ENCODE data around the gene ZNF101. TPM values are rescaled to one million over a fixed set of nuclear protein-coding genes. Genes with fewer than 3 reads are reported as not detected.

ZNF101 gene
- total RNA-seq, 4 donors from 2014 or later = 5.5 to 8.2 (median 6.5) TPM

GRCh38 chr19:19637186-19637522, 31.5 kb upstream of the ZNF101 start:
- TF ChIP-seq CTCF (IDR thresholded peaks at IDR 0.05) = no peak
- TF ChIP-seq POLR2A (IDR thresholded peaks at IDR 0.05) = no peak
- peaks cover 6 to 86% (median 21%) of the 10 kb centered on the region in 3 donors for H3K36me3 ChIP-seq
- H3K27ac ChIP-seq = no peak overlapping the region
- H3K4me3 ChIP-seq = no peak overlapping the region
- intact Hi-C loops (cut with DNase I) = no loop called here
- no peak for DNase-seq
- H3K27me3 ChIP-seq = no peaks in the 10 kb centered on the region
- WGBS, 2 donors = 74% methylated on average over 9 of the region's 27 CpGs; no CpG with 5 or more reads in 1 of the 2 donors
- no peaks in the 10 kb centered on the region for H3K9me3 ChIP-seq
- H3K4me1 ChIP-seq = peaks cover 0 to 5% (median 0%) of the 10 kb centered on the region in 3 donors

GRCh38 chr19:19637523-19638251, 31.0 kb upstream of the ZNF101 start:
- TF ChIP-seq CTCF (IDR thresholded peaks at IDR 0.05) (no peak), POLR2A (IDR thresholded peaks at IDR 0.05) (no peak)
- Histone ChIP-seq H3K4me1 (peaks cover 0 to 11% (median 5%) of the 10 kb centered on the region in 3 donors), H3K4me3 (no peak overlapping the region), H3K9me3 (no peaks in the 10 kb centered on the region), H3K27ac (no peak overlapping the region), H3K36me3 (peaks cover 6 to 81% (median 21%) of the 10 kb centered on the region in 3 donors), H3K27me3 (no peaks in the 10 kb centered on the region)
- DNase-seq = no peak
- intact Hi-C loops (cut with DNase I) = no loop called here
- WGBS, 2 donors = 40 to 91% methylated on average over 1 to 23 of the region's 53 CpGs

- no peaks in the 10 kb centered on the region for H3K27me3 ChIP-seq
- intact Hi-C loops (cut with DNase I) = loop anchor here (5.0 kb wide), 1 partner anchor 110 kb away; no protein-coding TSS in a partner anchor
- WGBS, 2 donors = 16 to 47% methylated on average over 9 to 13 of the region's 16 CpGs
- peaks cover 27 to 67% (median 27%) of the 10 kb centered on the region in 3 donors for H3K36me3 ChIP-seq
- no peak for TF ChIP-seq CTCF (IDR thresholded peaks at IDR 0.05)
- TF ChIP-seq POLR2A (IDR thresholded peaks at IDR 0.05) = no peak
- no peaks in the 10 kb centered on the region for H3K9me3 ChIP-seq
- peak overlapping the region; percentile 74 to 87 (median 82) for H3K27ac ChIP-seq
- peak overlapping the region; percentile 69 to 80 (median 74) for H3K4me3 ChIP-seq
- no peak for DNase-seq
- H3K4me1 ChIP-seq = peaks cover 5 to 24% (median 8%) of the 10 kb centered on the region in 3 donors
Measured at GRCh38 chr19:19642506-19643157, 26.0 kb upstream of the ZNF101 start.

- DNase-seq = peak; percentile 64
- 0 to 17% methylated on average over 6 to 13 of the region's 50 CpGs for WGBS, 2 donors
- peaks cover 28 to 67% (median 30%) of the 10 kb centered on the region in 3 donors for H3K36me3 ChIP-seq
Measured at GRCh38 chr19:19643158-19644053, 25.2 kb upstream of the ZNF101 start, which contains the start of gene GMIP. Gene GMIP, minus strand, starts transcription at chr19:19643657. Its CDS starts 128 bp downstream, at chr19:19643529.

More at GRCh38 chr19:19643158-19644053, 25.2 kb upstream of the ZNF101 start, which contains the start of gene GMIP:
- peak; percentile 73 to 90 (median 88) for TF ChIP-seq CTCF (IDR thresholded peaks at IDR 0.05)
- TF ChIP-seq POLR2A (IDR thresholded peaks at IDR 0.05) = peak in 3 of 4 donors; percentile 1 to 82 (median 28)
- peak within 1 kb of the TSS; percentile 69 to 80 (median 74) for H3K4me3 ChIP-seq
- H3K4me1 ChIP-seq = peaks cover 5 to 24% (median 8%) of the 10 kb centered on the region in 3 donors
- peak within 1 kb of the TSS; percentile 74 to 87 (median 82) for H3K27ac ChIP-seq
- intact Hi-C loops (cut with DNase I) = loop anchor here (5.0 kb wide), 1 partner anchor 111 kb away; no protein-coding TSS in a partner anchor
- H3K27me3 ChIP-seq = no peaks in the 10 kb centered on the region
- no peaks in the 10 kb centered on the region for H3K9me3 ChIP-seq
